ENCODE measurements around the gene RALGDS.
A peak's percentile ranks its signal among the peaks of the same experiment; 100 is the strongest.
"Not testable (repeated sequence)": the region's sequence is repeated elsewhere in the genome, so short reads cannot be mapped to it uniquely, and the experiment has no call there.

The RALGDS gene

DNA sequence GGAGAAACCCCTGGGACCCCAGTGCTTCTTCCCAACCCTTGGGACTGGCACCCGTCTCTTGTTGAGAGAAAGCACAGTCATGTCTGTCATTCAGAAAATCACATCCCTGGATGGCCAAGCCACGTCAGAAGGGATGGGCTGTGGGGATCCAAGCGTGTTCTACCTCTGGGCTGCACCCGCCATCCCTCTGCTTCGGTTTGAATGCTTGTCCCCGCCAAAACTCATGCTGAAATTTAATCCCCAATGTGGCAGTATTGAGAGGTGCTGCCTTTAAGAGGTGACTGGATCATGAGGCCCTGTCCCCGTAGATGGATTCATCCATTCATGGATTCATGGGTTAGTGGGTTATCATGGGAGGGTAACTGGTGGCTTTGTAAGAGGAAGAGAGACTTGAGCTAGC is 32.3 kb downstream of the RALGDS start:
- no peak for TF ChIP-seq Cebpa-rat (IDR thresholded peaks at IDR 0.05)
- Histone ChIP-seq H4K20me1 (peaks cover 0 to 4% (median 0%) of the 10 kb centered on the region in 11 experiments; a peak in 2 of 22 replicates), H3K27me3 (no peaks in the 10 kb centered on the region), H3K36me3 (peaks cover 0 to 6% (median 0%) of the 10 kb centered on the region in 11 experiments; a peak in 2 of 22 replicates), H3K4me2 (no peak overlapping the region), H3K4me3 (no peak overlapping the region), H3K9ac (no peak overlapping the region), H3K27ac (no peak overlapping the region), H3K4me1 (peaks cover 0 to 15% (median 9%) of the 10 kb centered on the region in 10 experiments; a peak in 11 of 20 replicates), H3K9me3 (replicated peaks in 1 of 11) (no peaks in the 10 kb centered on the region)

DNA sequence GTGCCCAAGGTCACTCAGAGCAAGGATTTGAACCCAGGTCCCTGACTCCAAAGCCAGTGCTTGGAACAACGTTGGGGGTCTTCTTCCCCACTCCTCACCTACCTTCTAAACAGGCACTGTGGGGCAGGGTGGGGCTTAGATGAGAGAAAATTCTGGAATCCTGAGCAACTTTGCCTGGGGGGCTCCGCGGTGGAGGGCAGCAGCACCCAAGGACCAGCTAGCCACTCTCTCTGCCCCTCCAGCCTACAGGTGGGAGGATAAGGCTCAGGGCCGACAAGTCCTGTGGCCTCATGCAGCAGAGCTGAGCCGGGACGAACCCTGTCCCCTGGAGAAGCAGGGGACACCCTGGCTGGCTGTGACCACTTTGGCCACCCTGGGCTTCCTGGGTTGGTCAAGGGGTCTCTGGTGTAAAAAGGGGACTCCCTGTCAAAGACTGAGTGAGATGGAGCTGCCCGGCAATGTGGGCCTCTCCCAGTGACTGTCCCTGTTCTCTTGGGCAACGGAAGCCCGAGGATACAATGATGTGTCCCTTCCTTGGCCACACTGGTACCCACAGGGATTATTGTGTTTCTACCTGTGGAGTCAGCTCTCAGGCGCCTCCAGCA is 32.8 kb downstream of the RALGDS start:
- no peak for TF ChIP-seq Cebpa-rat (IDR thresholded peaks at IDR 0.05)
- no peak overlapping the region for H3K27ac ChIP-seq
- H3K4me1 ChIP-seq, result peaks cover 0 to 17% (median 10%) of the 10 kb centered on the region in 10 experiments; a peak in 11 of 20 replicates
- no peaks in the 10 kb centered on the region for H3K9me3 ChIP-seq (replicated peaks in 1 of 11)
- no peak overlapping the region for H3K9ac ChIP-seq
- peaks cover 0 to 4% (median 0%) of the 10 kb centered on the region in 11 experiments; a peak in 2 of 22 replicates for H4K20me1 ChIP-seq
- H3K4me3 ChIP-seq, result no peak overlapping the region
- H3K4me2 ChIP-seq, result no peak overlapping the region
- no peaks in the 10 kb centered on the region for H3K27me3 ChIP-seq
- H3K36me3 ChIP-seq, result peaks cover 0 to 3% (median 0%) of the 10 kb centered on the region in 11 experiments; a peak in 2 of 22 replicates

GRCh38 chr9:133087429-133088145 is 33.5 kb downstream of the RALGDS start:
- Histone ChIP-seq H4K20me1 (peaks cover 0 to 4% (median 0%) of the 10 kb centered on the region in 11 experiments; a peak in 2 of 22 replicates), H3K4me1 (peaks cover 0 to 19% (median 11%) of the 10 kb centered on the region in 10 experiments; a peak in 11 of 20 replicates), H3K36me3 (0 out of 22 replicates have a peak, but pooled peaks cover 0 to 3% (median 0%) of the 10 kb centered on the region in 11 experiments), H3K4me2 (peak overlapping the region in 6 of 11 experiments; percentile 19 to 54 (median 40); a peak in 9 of 22 replicates), H3K9me3 (replicated peaks in 1 of 11) (no peaks in the 10 kb centered on the region), H3K27me3 (no peaks in the 10 kb centered on the region), H3K4me3 (no peak overlapping the region), H3K27ac (no peak overlapping the region), H3K9ac (0 out of 22 replicates have a peak overlapping the region, but pooled peaks of 1 of the 11 experiments have one; percentile 6)
- no peak for TF ChIP-seq Cebpa-rat (IDR thresholded peaks at IDR 0.05)

DNA sequence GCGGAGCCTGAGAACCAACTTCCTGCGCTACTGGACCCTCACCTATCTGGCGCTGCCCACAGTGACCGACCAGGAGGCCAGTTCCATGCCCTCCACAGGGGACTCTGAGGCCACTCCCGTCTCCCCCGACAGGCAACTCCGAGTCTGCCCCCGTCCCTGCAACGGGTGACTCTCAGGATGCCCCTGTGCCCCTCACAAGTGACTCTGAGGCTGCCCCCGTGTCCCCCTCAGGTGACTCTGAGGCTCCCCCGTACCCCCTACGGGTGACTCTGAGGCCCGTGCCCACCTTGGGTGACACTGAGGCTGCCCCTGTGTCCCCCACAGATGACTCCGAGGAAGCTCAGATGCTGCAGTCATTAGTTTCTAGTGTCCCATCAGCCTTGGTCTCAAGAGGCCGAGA is 34.1 kb downstream of the RALGDS start:
- Histone ChIP-seq H3K27me3 (no peaks in the 10 kb centered on the region), H3K4me3 (no peak overlapping the region), H3K9ac (0 out of 22 replicates have a peak overlapping the region, but pooled peaks of 1 of the 11 experiments have one; percentile 6), H4K20me1 (peaks cover 0 to 4% (median 0%) of the 10 kb centered on the region in 11 experiments; a peak in 2 of 22 replicates), H3K27ac (no peak overlapping the region), H3K36me3 (0 out of 22 replicates have a peak, but pooled peaks cover 0 to 3% (median 0%) of the 10 kb centered on the region in 11 experiments), H3K4me2 (peak overlapping the region in 6 of 11 experiments; percentile 19 to 54 (median 40); a peak in 8 of 22 replicates), H3K9me3 (replicated peaks in 1 of 11) (no peaks in the 10 kb centered on the region), H3K4me1 (peaks cover 0 to 25% (median 17%) of the 10 kb centered on the region in 10 experiments; a peak in 14 of 20 replicates)
- no peak for TF ChIP-seq Cebpa-rat (IDR thresholded peaks at IDR 0.05)

DNA sequence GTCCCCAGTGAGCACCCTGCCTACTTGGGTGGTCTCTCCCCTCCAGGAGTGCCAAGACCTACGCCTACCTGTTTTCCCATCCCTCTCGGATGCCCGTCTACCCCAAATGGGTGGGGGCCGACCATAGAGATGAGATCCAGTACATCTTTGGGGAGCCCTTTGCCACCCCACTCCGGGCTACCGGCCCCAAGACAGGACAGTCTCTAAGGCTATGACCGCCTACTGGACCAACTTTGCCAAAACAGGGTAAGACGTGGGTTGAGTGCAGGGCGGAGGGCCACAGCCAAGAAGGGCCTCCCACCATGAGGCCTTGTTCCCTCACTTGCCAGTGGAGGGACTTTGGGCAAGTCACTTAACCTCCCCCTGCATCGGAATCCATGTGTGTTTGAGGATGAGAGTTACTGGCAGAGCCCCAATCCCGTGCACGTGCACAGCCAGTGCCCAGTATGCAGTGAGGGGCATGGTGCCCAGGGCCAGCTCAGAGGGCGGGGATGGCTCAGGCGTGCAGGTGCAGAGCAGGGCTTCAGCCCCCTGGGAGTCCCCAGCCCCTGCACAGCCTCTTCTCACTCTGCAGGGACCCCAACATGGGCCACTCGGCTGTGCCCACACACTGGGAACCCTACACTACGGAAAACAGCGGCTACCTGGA is 34.7 kb downstream of the RALGDS start:
- H3K9me3 ChIP-seq (replicated peaks in 1 of 11); H3K36me3 ChIP-seq; H3K27ac ChIP-seq; H3K27me3 ChIP-seq; H3K4me3 ChIP-seq; H4K20me1 ChIP-seq; H3K9ac ChIP-seq: not testable (repeated sequence)
- peak overlapping the region in 1 of 11 experiments; percentile 32; a peak in 1 of 22 replicates for H3K4me2 ChIP-seq
- peaks cover 0 to 29% (median 22%) of the 10 kb centered on the region in 10 experiments; a peak in 15 of 20 replicates for H3K4me1 ChIP-seq

GRCh38 chr9:133083688-133084087 is 37.4 kb downstream of the RALGDS start:
- not testable (repeated sequence) for H3K36me3 ChIP-seq; H3K27me3 ChIP-seq; H3K4me3 ChIP-seq; H4K20me1 ChIP-seq; H3K9ac ChIP-seq; H3K9me3 ChIP-seq (replicated peaks in 1 of 11)
- Histone ChIP-seq H3K4me1 (peaks cover 0 to 44% (median 35%) of the 10 kb centered on the region in 10 experiments; a peak in 16 of 20 replicates), H3K27ac (peak overlapping the region in 2 of 11 experiments; percentile 25 to 40; a peak in 1 of 22 replicates), H3K4me2 (peak overlapping the region in 7 of 11 experiments; percentile 18 to 36 (median 32); a peak in 5 of 22 replicates)

DNA sequence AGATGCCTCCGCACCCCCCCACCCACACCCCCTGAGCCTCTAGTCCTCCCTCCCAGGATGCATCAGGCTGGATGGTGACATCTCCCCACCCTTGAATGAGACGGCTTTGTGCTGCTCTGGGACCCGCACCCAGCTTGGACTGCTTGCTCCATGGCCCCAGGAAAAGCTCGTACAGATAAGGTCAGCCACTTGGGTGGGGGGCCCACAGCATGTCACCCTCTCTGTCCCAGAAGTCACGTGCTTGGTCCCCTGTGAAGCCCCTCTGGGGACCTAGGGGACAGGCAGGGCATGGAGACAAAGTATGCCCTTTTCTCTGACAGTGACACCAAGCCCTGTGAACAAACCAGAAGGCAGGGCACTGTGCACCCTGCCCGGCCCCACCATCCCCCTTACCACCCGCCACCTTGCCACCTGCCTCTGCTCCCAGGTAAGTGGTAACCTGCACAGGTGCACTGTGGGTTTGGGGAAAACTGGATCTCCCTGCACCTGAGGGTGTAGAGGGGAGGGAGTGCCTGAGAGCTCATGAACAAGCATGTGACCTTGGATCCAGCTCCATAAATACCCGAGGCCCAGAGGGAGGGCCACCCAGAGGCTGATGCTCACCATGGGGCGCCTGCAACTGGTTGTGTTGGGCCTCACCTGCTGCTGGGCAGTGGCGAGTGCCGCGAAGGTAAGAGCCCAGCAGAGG is 38.9 kb downstream of the RALGDS start:
- H3K27me3 ChIP-seq; H3K27ac ChIP-seq; H3K9me3 ChIP-seq (replicated peaks in 1 of 11); H3K4me3 ChIP-seq; H3K36me3 ChIP-seq; H3K9ac ChIP-seq; H4K20me1 ChIP-seq: not testable (repeated sequence)
- Histone ChIP-seq H3K4me1 (peaks cover 0 to 35% (median 29%) of the 10 kb centered on the region in 10 experiments; a peak in 16 of 20 replicates), H3K4me2 (peak overlapping the region in 9 of 11 experiments; percentile 21 to 68 (median 58); a peak in 17 of 22 replicates)

- H3K9ac ChIP-seq, result 0 out of 22 replicates have a peak overlapping the region, but pooled peaks of 1 of the 11 experiments have one; percentile 29
- H3K4me2 ChIP-seq, result peak overlapping the region; percentile 33 to 68 (median 57); a peak in 20 of 22 replicates
- H3K9me3 ChIP-seq (replicated peaks in 1 of 11); H3K4me3 ChIP-seq; H3K27me3 ChIP-seq; H4K20me1 ChIP-seq; H3K36me3 ChIP-seq; H3K27ac ChIP-seq: not testable (repeated sequence)
- peaks cover 0 to 31% (median 25%) of the 10 kb centered on the region in 10 experiments; a peak in 16 of 20 replicates for H3K4me1 ChIP-seq
Measured at GRCh38 chr9:133080786-133081779, 40.0 kb downstream of the RALGDS start.
